ENCODE data around the gene ATP6V1C2. TPM values are rescaled to one million over a fixed set of nuclear protein-coding genes. Genes with fewer than 3 reads are reported as not detected.

ATP6V1C2 gene
- polyA plus RNA-seq, 1 donor from 2014 or later, result not detected

GRCh38 chr2:10753156-10753555 lies 31.7 kb downstream of the ATP6V1C2 start:
- H3K27ac ChIP-seq (ENCODE audit: low read length), result no peak overlapping the region
- no peaks in the 10 kb centered on the region for H3K9me2 ChIP-seq (ENCODE audit: insufficient read depth, low read length)
- H2AFZ ChIP-seq (ENCODE audit: low read depth, low read length), result no peak overlapping the region
- no peaks in the 10 kb centered on the region for H4K20me1 ChIP-seq (ENCODE audit: insufficient read depth)
- H3K79me2 ChIP-seq (replicated peaks; ENCODE audit: insufficient read depth, low read length), result no peaks in the 10 kb centered on the region
- no peaks in the 10 kb centered on the region for H3K9me3 ChIP-seq (ENCODE audit: low read length)
- no peak overlapping the region for H3K4me3 ChIP-seq (ENCODE audit: low read length)
- TF ChIP-seq, protein P1, sequence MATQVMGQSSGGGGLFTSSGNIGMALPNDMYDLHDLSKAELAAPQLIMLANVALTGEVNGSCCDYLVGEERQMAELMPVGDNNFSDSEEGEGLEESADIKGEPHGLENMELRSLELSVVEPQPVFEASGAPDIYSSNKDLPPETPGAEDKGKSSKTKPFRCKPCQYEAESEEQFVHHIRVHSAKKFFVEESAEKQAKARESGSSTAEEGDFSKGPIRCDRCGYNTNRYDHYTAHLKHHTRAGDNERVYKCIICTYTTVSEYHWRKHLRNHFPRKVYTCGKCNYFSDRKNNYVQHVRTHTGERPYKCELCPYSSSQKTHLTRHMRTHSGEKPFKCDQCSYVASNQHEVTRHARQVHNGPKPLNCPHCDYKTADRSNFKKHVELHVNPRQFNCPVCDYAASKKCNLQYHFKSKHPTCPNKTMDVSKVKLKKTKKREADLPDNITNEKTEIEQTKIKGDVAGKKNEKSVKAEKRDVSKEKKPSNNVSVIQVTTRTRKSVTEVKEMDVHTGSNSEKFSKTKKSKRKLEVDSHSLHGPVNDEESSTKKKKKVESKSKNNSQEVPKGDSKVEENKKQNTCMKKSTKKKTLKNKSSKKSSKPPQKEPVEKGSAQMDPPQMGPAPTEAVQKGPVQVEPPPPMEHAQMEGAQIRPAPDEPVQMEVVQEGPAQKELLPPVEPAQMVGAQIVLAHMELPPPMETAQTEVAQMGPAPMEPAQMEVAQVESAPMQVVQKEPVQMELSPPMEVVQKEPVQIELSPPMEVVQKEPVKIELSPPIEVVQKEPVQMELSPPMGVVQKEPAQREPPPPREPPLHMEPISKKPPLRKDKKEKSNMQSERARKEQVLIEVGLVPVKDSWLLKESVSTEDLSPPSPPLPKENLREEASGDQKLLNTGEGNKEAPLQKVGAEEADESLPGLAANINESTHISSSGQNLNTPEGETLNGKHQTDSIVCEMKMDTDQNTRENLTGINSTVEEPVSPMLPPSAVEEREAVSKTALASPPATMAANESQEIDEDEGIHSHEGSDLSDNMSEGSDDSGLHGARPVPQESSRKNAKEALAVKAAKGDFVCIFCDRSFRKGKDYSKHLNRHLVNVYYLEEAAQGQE (IDR thresholded peaks at IDR 0.05; ENCODE audit: borderline replicate concordance), result no peak
- TF ChIP-seq CTCF (IDR thresholded peaks at IDR 0.05; ENCODE audit: poor library complexity, severe bottlenecking) (no peak), SMC3 (conservative IDR thresholded peaks at IDR 0.05; ENCODE audit: poor library complexity) (no peak), RAD21 (conservative IDR thresholded peaks at IDR 0.05) (no peak), MXI1 (conservative IDR thresholded peaks at IDR 0.05; ENCODE audit: poor library complexity, severe bottlenecking) (no peak), TAF1 (IDR thresholded peaks at IDR 0.05; ENCODE audit: low read depth) (no peak), EP300 (conservative IDR thresholded peaks at IDR 0.05; ENCODE audit: poor library complexity, severe bottlenecking) (no peak), EZH2 (IDR thresholded peaks at IDR 0.05; ENCODE audit: borderline replicate concordance, insufficient read depth, low read length, poor library complexity, severe bottlenecking) (no peak)
- H3F3A ChIP-seq (ENCODE audit: insufficient read depth, low read length, poor library complexity, severe bottlenecking), result no peaks in the 10 kb centered on the region
- no peaks in the 10 kb centered on the region for H3K36me3 ChIP-seq (ENCODE audit: insufficient read depth, low read length)
- H3K27me3 ChIP-seq (ENCODE audit: insufficient read depth, low read depth, low read length), result no peaks in the 10 kb centered on the region
- no peak overlapping the region for H3K9ac ChIP-seq (ENCODE audit: low read length)
- H3K4me2 ChIP-seq (ENCODE audit: low read length), result no peak overlapping the region

GRCh38 chr2:10753876-10754275 lies 32.4 kb downstream of the ATP6V1C2 start:
- H3F3A ChIP-seq (ENCODE audit: insufficient read depth, low read length, poor library complexity, severe bottlenecking), result no peaks in the 10 kb centered on the region
- H4K20me1 ChIP-seq (ENCODE audit: insufficient read depth), result no peaks in the 10 kb centered on the region
- TF ChIP-seq EZH2 (IDR thresholded peaks at IDR 0.05; ENCODE audit: borderline replicate concordance, insufficient read depth, low read length, poor library complexity, severe bottlenecking) (no peak), POLR2AphosphoS5 (IDR thresholded peaks at IDR 0.05) (no peak), EP300 (conservative IDR thresholded peaks at IDR 0.05; ENCODE audit: poor library complexity, severe bottlenecking) (no peak), SMC3 (conservative IDR thresholded peaks at IDR 0.05; ENCODE audit: poor library complexity) (no peak), MXI1 (conservative IDR thresholded peaks at IDR 0.05; ENCODE audit: poor library complexity, severe bottlenecking) (no peak), CTCF (IDR thresholded peaks at IDR 0.05; ENCODE audit: poor library complexity, severe bottlenecking) (no peak), RAD21 (conservative IDR thresholded peaks at IDR 0.05) (no peak), TAF1 (IDR thresholded peaks at IDR 0.05; ENCODE audit: low read depth) (no peak)
- TF ChIP-seq, protein P1 (IDR thresholded peaks at IDR 0.05; ENCODE audit: borderline replicate concordance), result no peak
- no peak overlapping the region for H2AFZ ChIP-seq (ENCODE audit: low read depth, low read length)
- no peaks in the 10 kb centered on the region for H3K9me2 ChIP-seq (ENCODE audit: insufficient read depth, low read length)
- H3K9ac ChIP-seq (ENCODE audit: low read length), result no peak overlapping the region
- no peaks in the 10 kb centered on the region for H3K27me3 ChIP-seq (ENCODE audit: insufficient read depth, low read depth, low read length)
- H3K4me2 ChIP-seq (ENCODE audit: low read length), result no peak overlapping the region
- no peaks in the 10 kb centered on the region for H3K36me3 ChIP-seq (ENCODE audit: insufficient read depth, low read length)
- H3K4me3 ChIP-seq (ENCODE audit: low read length), result no peak overlapping the region
- no peak overlapping the region for H3K27ac ChIP-seq (ENCODE audit: low read length)
- H3K9me3 ChIP-seq (ENCODE audit: low read length), result no peaks in the 10 kb centered on the region
- H3K79me2 ChIP-seq (replicated peaks; ENCODE audit: insufficient read depth, low read length), result no peaks in the 10 kb centered on the region

Measured in neural cell (in vitro differentiated cells).